T47D (cell line): ENCODE measurements around the gene RPS19.
"Not testable (repeated sequence)": the region's sequence is repeated elsewhere in the genome, so short reads cannot be mapped to it uniquely, and the experiment has no call there.

Source experiments
- DNase-seq, 2 experiments: peaks; one replicate each; pipeline versions ENCODE4 v3.0.0 to v3.0.0-alpha.2; 2011 to 2012; ENCODE audit warnings: low read depth in 1 of 2, low spot score in 1 of 2
- JUND ChIP-seq: IDR thresholded peaks from 2 replicates; pipeline ENCODE4 v1.6.1; 2012; ENCODE audit warnings: low read depth
- in situ Hi-C: cut with HindIII; loops from 2 replicates; pipeline ENCODE4 v1.10.0; 2016; ENCODE audit warnings: low sequenced_read_pairs, low pct_unique_long_range_greater_than_20kb

RPS19 gene

GRCh38 chr19:41910240-41910991, 50.4 kb downstream of the RPS19 start:
- in situ Hi-C loops = no loop called here
- DNase-seq = no peak
- TF ChIP-seq JUND = no peak

DNA sequence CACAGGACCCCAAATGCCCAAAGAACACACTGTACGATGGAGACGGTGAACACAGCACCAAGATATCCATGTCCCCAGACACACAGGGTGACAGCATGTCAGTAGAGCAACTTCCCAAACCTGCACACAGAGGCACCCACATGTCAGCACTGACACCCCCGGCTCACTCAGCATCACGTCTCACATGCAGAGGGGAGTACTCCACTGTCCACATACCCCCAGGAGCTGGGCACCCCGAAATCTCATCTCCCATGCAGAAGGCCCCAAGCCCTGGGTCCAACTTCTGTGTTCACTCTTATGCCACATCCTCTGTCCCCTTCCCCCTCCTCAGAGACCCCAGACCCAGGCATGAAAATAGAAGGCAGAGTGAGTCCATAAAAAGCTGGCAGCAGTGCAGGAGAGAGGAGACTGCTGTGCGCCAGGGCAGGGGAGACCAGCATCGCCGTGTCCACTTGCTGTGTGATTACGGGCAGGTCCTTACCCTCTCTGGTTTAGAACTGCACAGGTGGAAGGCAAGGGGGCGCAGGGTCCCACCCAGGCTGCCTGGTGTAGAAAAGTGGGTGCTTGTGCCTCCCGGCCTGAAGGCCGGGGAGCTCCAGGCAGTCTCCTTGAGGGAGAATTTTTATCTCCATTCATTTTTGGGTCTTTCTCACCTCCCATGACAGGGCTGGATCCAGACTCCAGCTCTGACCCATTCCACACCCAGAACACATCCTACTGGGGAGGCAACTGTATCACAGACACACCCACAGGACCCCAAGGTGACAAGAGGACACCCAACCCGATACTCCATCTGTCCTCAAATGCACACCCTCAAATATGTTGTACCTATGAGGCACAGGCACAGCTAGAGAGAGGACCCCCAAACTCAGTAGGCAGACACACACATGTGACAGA, 51.2 kb downstream of the RPS19 start:
- no peak for TF ChIP-seq JUND
- in situ Hi-C loops = no loop called here
- DNase-seq = no peak

- in situ Hi-C loops = no loop called here
- no peak for DNase-seq
- TF ChIP-seq JUND = no peak
Observed at GRCh38 chr19:41911889-41912731, 52.1 kb downstream of the RPS19 start.

GRCh38 chr19:41912899-41913537, 53.0 kb downstream of the RPS19 start:
- no peak for DNase-seq
- no peak for TF ChIP-seq JUND
- in situ Hi-C loops = no loop called here

GRCh38 chr19:41913538-41914423, 53.7 kb downstream of the RPS19 start:
- DNase-seq = no peak
- no peak for TF ChIP-seq JUND
- in situ Hi-C loops = no loop called here

DNA sequence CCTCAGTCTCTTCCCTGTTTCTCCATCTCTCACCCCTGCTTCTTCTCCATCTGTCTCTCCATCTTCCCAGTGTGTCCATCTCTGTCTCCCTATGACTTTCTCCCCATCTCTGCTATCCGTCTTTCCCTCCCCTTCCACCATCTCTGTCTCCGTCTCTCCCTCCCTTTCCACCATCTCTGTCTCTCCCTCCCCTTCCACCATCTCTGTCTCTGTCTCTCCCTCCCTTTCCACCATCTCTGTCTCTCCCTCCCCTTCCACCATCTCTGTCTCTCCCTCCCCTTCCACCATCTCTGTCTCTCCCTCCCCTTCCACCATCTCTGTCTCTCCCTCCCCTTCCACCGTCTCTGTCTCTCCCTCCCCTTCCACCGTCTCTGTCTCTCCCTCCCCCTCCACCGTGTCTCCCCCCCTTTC, 54.4 kb downstream of the RPS19 start:
- in situ Hi-C loops, DNase-seq: not testable (repeated sequence)

DNA sequence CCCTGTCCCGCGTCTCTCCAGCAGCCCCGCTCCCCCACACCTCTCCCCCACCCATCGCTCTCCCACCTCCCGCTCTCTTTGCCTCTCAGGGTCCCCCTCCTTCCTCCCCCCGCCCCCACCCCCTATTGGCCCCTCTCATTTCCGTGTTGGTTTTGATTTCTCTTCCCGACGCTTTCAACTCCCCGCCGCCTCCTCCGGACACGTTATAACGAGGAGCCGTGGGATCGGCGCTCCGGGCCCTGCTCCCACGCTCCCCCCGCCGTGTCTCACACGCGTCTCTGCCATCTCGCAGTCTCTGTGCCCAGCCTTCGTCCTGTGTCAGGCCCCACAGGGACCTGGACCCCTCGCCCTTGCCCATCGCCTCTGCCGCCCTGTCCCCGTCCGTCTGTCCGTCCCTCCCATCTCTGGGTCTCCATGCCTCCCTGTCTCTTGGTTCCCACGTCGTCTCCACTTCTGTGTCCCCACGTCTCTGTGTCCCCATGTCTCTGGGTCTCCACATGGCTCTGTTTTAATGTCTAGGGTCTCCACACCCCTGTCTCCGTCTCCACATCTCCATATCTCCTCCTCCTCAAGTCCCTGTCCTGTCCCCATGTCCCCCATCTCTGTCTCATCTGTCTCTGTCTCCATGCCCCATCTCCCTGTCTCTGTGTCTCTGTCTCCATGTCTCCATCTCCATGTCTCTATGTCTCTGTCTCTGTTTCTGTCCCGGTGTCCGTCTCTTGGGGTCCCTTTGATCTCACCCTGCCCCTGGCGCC, 55.1 kb downstream of the RPS19 start:
- no peak for TF ChIP-seq JUND
- in situ Hi-C loops = no loop called here
- no peak for DNase-seq

GRCh38 chr19:41915776-41916414, 55.8 kb downstream of the RPS19 start:
- no peak for TF ChIP-seq JUND
- no peak for DNase-seq
- in situ Hi-C loops = no loop called here

GRCh38 chr19:41917676-41918075, 57.6 kb downstream of the RPS19 start:
- in situ Hi-C loops = no loop called here
- DNase-seq = no peak
- no peak for TF ChIP-seq JUND

DNA sequence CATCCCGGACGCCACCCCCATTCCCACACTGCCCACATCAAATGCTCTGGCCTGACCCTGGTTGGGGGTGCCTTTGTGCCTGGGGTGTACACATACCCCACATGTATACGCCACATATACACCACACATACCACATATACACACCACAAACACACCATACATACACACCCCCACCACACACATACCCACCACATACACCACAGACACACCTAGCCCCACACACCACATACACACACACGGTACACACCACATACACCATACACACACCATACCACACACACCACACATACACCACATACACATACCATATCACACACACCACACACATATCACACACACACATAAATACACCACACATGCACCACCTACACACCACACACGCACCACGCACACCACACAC, 58.0 kb downstream of the RPS19 start:
- DNase-seq = no peak
- no peak for TF ChIP-seq JUND
- in situ Hi-C loops = no loop called here
